Lower leg skin (tissue), 3 donors: ENCODE measurements around the gene SPAAR.

Source experiments
- CTCF ChIP-seq, 3 donors: fragments of 450-650 bp; IDR thresholded peaks; one replicate each; pipeline ENCODE4 v1.5.1; 2016; ENCODE audit warnings: antibody characterized with exemption in 3 of 3, mild to moderate bottlenecking in 3 of 3, moderate library complexity in 2 of 3
- POLR2A ChIP-seq, 2 donors: fragments of 450-650 bp; IDR thresholded peaks; one replicate each; pipeline ENCODE4 v1.6.1; 2016 to 2017; ENCODE audit warnings: antibody characterized with exemption in 2 of 2, mild to moderate bottlenecking in 1 of 2, moderate library complexity in 1 of 2

- TF ChIP-seq POLR2A (IDR thresholded peaks at IDR 0.05) (no peak), CTCF (IDR thresholded peaks at IDR 0.05) (no peak)
Measured at GRCh38 chr9:35919212-35920008, 10.1 kb downstream of the SPAAR start.
